MM.1S (cell line): ENCODE measurements around the gene KRTAP1-1.
"Not testable (repeated sequence)": the region's sequence is repeated elsewhere in the genome, so short reads cannot be mapped to it uniquely, and the experiment has no call there.

Experiments
- EZH2 ChIP-seq: fragments of 300-600 bp; sonication (generic); optimal IDR thresholded peaks from 2 replicates; pipeline ENCODE3; 2017; ENCODE audit warnings: low read depth, mild to moderate bottlenecking, antibody characterized with exemption, low read length, mixed read lengths
- EZH2phosphoT487 ChIP-seq: fragments of 300-600 bp; sonication (generic); IDR thresholded peaks from 2 replicates; pipeline ENCODE4 v1.6.1; 2018; ENCODE audit warnings: antibody characterized with exemption, low read length
- TF ChIP-seq, protein P1 (sequence below): fragments of 300-600 bp; sonication (generic); IDR thresholded peaks from 2 replicates; pipeline ENCODE4 v1.5.1; 2016; ENCODE audit warnings: antibody characterized with exemption, low read length, mixed read lengths

DNA sequence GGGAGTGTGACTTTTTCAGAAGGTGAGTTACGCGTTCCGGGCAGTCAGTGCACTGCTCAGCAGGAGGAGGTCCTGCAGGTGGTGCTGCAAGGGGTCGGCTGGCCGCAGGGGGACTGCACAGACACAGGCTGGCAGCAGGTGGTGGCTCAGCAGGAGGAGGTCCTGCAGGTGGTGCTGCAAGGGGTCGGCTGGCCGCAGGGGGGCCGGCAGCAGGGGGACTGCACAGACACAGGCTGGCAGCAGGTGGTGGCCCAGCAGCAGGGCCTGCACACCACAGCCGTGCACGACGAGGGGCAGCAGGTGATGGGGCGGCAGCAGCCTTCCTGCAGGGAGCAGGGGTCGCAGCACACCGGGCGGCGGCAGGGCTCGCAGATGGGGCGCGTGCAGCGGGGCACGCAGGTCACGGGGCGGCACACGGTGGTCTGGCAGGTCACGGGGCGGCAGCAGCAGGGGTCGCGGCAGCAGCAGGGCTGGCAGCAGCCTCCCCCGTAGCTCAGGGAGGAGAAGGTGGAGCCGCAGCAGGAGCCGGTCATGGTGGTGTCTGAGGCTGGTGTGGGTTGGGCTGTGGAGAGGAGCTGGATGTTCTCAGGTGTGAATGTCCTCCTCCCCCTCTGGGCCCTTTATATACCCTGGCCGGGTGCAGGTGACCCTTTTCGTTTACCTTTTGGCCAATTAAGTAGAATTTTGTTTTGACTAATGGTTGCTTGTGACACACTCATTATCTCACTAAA is 5.7 kb upstream of the KRTAP1-1 start, which contains the start of gene KRTAP2-1:
- TF ChIP-seq EZH2, EZH2phosphoT487: not testable (repeated sequence)
- TF ChIP-seq, protein P1, sequence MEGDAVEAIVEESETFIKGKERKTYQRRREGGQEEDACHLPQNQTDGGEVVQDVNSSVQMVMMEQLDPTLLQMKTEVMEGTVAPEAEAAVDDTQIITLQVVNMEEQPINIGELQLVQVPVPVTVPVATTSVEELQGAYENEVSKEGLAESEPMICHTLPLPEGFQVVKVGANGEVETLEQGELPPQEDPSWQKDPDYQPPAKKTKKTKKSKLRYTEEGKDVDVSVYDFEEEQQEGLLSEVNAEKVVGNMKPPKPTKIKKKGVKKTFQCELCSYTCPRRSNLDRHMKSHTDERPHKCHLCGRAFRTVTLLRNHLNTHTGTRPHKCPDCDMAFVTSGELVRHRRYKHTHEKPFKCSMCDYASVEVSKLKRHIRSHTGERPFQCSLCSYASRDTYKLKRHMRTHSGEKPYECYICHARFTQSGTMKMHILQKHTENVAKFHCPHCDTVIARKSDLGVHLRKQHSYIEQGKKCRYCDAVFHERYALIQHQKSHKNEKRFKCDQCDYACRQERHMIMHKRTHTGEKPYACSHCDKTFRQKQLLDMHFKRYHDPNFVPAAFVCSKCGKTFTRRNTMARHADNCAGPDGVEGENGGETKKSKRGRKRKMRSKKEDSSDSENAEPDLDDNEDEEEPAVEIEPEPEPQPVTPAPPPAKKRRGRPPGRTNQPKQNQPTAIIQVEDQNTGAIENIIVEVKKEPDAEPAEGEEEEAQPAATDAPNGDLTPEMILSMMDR = not testable (repeated sequence)
